HG03097 (cell line): ENCODE measurements around the gene FAM222B.

Experiments used
- ATAC-seq: cut with Tn5 transposase; IDR thresholded peaks from one replicate; pipeline ENCODE4 v1.9.1; 2021; ENCODE audit not compliant: unreplicated experiment, low FRiP score

The FAM222B gene

DNA sequence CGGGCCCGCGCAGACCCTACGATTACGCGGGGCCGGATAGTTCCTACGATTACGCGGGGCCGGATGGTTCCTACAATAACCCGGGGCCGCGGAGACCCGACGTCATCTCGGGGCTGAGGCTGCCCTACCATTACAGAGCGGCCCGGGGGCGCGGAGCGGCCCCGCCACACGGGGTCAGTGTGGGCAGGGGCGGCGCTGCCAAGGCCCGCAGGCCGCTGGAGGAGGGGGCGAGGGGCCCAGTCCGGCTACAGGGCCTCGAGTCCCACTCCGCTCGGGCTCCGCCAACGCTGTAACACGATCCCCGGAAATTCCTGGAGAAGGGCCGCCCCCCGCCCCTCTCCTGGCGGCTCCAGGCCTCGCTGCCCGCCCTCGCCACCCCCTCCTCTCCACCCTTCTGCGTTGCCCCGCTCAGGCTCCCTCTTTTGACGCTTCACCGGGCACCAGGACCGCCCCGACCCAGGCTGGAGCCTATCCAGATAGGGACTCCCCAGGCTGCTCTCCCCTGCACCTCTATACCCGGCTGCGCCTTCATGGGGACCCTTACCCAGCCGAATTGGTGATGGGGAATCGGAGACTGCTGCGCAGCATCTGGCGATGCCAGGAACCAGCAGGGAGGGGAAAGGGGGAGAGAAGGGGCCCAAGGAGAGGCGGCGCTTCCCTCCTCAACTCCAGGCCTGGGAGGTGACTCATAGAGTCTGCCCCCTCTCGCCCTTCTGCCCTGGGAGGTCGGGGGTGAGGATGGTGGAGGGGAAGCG, 124.8 kb downstream of the FAM222B start, which contains the start of gene RAB34:
Gene RAB34 (minus strand): TSS at position 291 of the 755 bp plus-strand sequence. CDS start 602 bp downstream, outside the sequence.
- ATAC-seq: no peak

DNA sequence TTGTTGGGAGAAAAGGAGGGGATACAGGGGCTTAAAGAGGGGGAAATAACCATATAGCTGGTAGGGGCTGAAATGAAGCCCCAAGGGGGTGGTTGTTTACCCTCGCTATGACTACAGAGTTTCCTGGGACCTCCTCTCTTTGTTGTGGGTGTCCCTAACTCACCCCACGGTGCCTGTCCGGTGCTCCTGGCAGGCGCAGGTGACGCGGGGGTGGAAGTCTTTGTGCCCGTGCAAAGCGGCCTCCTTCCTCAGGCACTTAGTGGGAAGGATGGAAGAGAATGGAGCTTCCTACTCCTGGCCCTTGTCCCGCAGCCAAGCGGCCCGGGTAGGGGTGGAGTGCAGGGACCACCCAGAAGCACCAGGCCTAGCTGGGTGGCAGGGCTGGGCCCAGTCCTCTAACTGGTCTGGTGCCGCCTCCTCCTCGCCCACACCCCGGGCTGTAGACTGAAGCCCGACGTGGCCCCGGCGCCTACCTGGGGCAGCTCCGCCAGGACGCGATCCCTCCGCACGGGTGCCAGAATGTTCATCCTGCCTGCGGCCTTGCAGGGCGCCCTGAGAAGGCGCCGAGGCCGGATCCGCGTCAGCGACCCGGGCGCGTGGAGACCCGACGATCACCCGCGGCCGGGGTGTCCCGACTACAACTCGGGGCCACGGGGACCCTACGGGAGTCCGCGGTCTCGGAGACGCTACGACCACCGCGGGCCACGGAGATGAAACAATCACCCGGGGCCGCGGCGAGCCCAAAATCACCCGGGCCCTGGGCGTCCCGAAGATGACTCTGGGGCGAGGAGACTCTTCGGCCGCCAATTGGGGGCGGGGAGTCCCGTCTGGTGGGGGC, 125.6 kb downstream of the FAM222B start:
- no peak for ATAC-seq

DNA sequence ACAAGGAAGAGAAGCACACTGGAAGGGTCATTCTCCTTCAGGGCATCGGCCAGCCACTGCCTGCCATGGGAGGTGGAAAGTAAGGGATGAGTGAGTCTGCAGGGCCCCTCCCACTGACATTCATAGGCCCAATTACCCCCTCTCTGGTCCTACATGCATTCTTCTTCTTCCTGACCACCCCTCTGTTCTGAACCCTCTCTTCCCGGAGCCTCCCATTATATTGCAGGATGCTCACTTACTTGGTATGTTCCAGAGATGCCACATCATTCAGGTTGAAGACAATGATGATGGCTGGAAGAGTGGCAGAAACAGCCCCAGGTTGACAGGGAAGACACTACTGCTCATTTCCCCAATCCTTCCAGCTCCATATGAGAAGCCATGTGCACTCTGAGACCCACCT, 127.4 kb downstream of the FAM222B start:
- ATAC-seq: no peak

DNA sequence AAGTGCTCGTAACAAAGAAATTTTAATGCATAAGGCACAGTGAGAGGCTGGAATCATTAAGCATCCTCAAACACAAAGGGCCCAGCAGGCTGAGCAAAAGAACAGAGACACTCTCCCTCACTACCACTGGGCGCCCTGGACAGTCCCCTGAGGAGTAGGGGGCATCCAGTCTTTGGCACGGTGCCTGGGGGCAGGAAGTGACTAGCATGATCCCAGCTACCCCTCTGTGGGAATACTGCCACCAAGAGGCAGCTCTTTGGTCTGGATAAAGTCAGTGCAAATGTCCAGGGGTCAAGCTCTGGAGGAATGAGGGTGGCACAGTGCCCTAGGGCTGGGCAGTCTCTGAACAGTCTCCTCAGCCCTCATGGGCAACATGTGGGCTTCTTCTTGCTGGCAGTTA, 128.3 kb downstream of the FAM222B start:
- no peak for ATAC-seq

DNA sequence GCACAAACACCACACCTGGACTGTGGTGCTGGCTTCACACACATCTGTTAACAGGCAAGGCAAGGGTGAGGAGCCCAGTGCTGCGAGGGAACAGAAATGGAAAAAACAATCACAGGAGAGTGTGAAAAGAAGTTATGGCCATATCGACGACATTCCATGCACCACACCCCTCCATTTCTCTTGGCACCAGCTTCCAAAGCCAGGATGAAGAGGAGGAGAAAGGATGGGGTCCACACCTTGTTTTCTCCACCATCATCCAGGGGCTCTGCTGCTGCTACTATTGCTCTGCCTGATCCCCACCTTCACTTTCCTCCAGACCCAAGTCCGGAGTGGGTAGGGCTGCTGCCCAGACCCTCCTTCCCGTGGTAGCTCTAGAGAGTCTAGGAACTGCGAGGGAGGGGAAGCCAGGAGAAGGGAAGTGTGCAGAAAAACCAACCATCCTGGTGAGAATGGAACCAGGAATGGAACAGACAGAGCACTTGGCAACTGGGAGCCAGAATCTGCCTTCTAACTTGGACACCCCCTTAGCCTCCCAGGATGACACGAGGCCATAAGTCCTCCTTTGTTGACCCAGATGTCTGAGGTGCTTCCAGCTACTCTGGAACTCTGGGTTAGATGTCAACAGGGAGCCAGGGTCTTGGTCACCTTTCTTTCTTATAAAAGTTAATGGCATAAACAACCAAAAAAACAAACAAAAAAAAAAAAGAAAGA, 129.7 kb downstream of the FAM222B start:
- no peak for ATAC-seq

DNA sequence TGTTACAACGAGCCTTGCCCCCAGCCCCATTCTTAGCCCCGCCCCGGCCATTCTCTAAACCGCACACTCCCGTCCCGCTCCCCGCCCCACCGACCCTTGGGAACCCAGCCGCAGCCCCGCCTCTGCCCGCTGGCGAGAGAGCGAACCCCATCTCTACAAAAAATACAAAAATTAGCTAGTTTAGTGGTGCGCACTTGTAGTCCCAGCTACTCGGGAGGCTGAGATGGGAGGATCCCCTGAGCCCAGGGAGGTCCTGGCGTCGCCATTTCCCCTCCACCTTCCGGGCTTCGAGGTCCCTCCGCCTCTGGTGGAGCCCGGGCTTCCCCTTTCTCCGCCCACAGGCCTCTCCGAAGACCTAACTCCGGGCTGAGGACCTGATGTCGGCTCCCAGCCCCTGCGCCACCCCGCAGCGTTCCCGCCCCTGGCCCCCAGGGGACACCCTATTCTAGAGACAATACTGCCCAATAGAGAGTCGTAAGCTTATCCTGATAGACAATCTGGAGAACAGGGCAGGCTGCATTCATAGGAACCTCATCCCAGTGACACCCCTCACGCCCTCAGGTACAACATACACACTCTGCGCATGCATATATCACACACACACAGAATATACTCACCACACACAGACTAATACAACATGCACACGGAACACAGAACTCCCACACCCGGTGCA, 130.4 kb downstream of the FAM222B start:
- ATAC-seq: no peak

DNA sequence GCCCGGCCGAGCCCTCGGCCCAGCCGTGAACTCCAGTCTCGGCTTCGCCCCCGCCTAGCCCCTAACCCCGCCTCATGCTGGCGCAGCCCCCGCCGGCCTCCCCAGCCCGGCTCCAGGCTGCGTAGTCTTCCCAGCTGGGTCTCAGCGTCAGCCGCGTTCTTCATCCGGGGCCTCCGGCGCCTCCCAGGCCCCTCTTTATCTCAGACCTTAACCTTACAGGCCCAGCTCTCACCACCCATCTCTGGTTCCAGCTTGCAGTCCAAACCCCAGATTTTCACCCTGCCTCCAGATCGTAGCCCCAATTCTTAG, 130.9 kb downstream of the FAM222B start, which contains the start of gene PROCA1:
Gene PROCA1 (minus strand): TSS at position 166 of the 309 bp plus-strand sequence. CDS start 228 bp downstream, outside the sequence.
- ATAC-seq: peak; percentile 2

DNA sequence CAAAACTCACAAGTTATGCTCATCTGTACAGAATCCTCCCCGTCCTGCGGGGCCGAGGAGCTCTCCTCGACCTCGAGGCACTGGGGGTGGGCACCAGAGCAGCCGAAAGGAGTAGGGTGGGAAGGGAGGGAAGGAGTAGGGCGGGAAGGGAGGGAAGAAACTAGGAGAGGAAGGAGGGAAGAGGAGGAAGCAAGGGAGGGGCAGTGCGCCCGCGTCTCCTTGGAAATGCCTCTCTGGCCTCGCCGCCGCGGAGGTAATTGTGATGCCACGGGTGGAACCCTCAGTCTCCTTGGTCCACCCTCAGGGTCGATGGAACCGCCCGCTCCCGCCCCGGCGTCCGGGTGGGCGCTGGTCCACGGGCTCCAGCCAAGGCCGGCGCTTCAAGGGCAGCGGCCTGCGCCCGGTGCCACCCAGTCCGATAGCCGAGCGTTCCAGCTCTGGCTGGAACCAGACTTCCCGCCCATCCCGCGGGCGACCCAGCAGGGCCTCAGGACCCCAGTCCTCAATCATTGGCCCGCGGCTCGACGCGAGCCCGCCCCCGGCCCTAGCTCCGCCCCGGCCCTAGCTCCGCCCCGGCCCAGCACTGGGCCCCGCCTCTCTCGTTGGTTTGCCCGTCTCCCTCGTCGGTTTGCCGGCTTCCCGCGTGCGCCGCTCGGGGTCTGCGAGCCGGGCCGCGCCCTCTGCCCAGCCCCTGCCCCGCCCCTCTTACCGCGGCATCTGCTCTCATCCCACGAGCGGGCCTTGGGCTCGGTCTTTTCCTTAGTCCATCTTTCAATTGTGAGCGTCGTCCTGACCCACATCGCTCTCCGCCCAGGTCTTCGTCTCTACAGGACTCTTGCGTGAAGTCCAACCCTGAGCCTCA, 131.5 kb downstream of the FAM222B start:
- peak; percentile 60 for ATAC-seq

DNA sequence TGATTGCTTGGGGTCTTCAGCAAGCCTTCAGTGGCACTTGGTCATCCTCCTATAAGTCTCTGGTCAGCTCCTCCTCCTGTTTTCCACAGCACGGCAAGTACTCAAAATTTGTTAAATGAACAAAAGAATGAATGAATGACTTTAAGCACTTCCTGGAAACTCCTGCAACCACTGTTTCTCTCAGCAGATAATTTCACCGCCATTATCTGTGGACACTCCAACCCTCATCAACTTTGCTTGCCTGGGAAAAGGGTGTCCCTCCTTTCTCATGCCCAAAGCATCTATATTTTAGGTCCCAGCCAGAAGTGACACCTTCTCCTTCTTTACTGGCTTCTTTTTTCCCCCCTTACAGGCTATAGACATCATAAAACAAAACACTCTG, 135.3 kb downstream of the FAM222B start:
- ATAC-seq: no peak

DNA sequence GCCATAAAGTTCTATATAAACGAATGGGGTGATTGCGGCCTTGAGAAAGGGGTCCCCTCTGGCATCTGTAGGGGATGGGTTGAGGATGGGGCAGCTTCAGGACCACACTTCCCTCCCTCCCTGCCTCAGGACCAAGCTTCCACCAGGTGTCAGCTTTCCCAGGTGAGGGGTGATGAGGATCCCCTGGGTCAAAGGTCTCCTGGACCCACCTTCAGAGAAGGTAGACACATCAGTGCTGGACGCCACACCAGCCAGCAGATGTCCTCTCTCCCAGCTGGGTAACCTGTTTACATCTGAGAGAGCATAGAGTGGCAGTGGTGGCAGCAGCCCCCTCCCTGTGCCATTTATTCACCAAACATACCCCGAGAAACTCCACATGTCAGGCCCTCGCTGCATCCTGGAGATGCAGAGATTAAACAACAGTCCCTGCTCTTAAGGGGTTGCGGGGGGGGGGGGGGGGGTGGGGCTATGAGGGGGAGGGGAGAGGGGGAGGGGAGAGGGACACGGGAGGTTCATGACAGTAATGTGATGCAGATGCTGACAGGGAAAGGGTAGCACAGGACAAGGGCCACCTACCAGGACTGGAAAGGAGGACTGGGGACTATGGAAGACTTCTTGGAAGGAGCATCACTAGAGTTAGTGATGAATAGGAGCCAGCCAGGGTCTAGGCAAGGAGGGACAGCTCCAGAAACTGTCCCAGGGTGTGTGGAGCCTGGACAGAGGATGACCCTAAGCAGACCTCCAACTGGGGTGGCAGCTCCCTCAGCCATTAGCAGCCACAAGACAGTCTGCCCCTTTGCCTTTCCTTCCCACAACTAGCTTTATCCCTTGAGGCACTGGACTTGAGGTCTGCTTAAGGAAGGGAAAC, 135.9 kb downstream of the FAM222B start:
- ATAC-seq: no peak
